Prostate gland (tissue), 2 donors: ENCODE data around the gene COL13A1. TPM values are rescaled to one million over a fixed set of nuclear protein-coding genes. Genes with fewer than 3 reads are reported as not detected.

Experiments used
- DNase-seq: peaks from one replicate; pipeline ENCODE4 v3.0.0-alpha.2; 2019; ENCODE audit warnings: low spot score
- H3K27ac ChIP-seq, 2 donors: fragments of 200-600 bp; sonication (generic); 2 replicates each; pipeline ENCODE4 v1.5.1; 2017 to 2019
- H3K27me3 ChIP-seq: fragments of 200-600 bp; sonication (generic); replicated peaks from 2 replicates; pipeline ENCODE4 v1.5.1; 2019; ENCODE audit not compliant: insufficient read depth
- H3K36me3 ChIP-seq, 2 donors: fragments of 200-600 bp; sonication (generic); 1 replicate in 1 of 2; 2 replicates in 1 of 2; pipeline versions ENCODE4 v1.5.1 to v1.8.1; 2017 to 2019
- H3K4me1 ChIP-seq: fragments of 200-600 bp; sonication (generic); replicated peaks from 2 replicates; pipeline ENCODE4 v1.5.1; 2019
- H3K4me3 ChIP-seq, 2 donors: fragments of 200-600 bp; sonication (generic); 2 replicates each; pipeline ENCODE4 v1.5.1; 2017 to 2019
- H3K9me3 ChIP-seq: fragments of 200-600 bp; sonication (generic); 2 replicates; pipeline ENCODE4 v1.5.1; 2017
- POLR2A ChIP-seq: fragments of 450-650 bp; IDR thresholded peaks from one replicate; pipeline ENCODE4 v1.6.1; 2016; ENCODE audit warnings: antibody characterized with exemption, mild to moderate bottlenecking
- POLR2AphosphoS5 ChIP-seq: sonication (generic); formaldehyde crosslinking; IDR thresholded peaks from one replicate; pipeline ENCODE4 v1.6.1; 2017; ENCODE audit warnings: antibody characterized with exemption
- WGBS: methylation state at CpG from one replicate; pipeline ENCODE4 v1.1.5; 2018; 5-methylcytosine and 5-hydroxymethylcytosine counted together
- intact Hi-C: fragments of 100-400 bp; cut with DNase I; formaldehyde crosslinking; loops from one replicate; pipeline ENCODE4 v1.14.2; 2022
- total RNA-seq, 2 donors: library from RNA; depleted of rRNA; stranded (reverse); fragments of >200 nt; gene quantifications; one replicate each; pipeline ENCODE4 v1.1.0, GENCODE V29; 2016
- TF ChIP-seq, protein P1 (sequence below), 4 experiments: fragments of 200-600 bp in 2 of 4; fragments of 450-650 bp in 2 of 4; sonication (generic) in 2 of 4; IDR thresholded peaks; 1 replicate in 3 of 4; 2 replicates in 1 of 4; pipeline ENCODE4 v1.5.1; 2016 to 2019; ENCODE audit warnings: antibody characterized with exemption in 4 of 4, mild to moderate bottlenecking in 2 of 4, moderate library complexity in 2 of 4

Gene COL13A1
- total RNA-seq, 2 donors from 2014 or later = 2.1 to 3.0 TPM

DNA sequence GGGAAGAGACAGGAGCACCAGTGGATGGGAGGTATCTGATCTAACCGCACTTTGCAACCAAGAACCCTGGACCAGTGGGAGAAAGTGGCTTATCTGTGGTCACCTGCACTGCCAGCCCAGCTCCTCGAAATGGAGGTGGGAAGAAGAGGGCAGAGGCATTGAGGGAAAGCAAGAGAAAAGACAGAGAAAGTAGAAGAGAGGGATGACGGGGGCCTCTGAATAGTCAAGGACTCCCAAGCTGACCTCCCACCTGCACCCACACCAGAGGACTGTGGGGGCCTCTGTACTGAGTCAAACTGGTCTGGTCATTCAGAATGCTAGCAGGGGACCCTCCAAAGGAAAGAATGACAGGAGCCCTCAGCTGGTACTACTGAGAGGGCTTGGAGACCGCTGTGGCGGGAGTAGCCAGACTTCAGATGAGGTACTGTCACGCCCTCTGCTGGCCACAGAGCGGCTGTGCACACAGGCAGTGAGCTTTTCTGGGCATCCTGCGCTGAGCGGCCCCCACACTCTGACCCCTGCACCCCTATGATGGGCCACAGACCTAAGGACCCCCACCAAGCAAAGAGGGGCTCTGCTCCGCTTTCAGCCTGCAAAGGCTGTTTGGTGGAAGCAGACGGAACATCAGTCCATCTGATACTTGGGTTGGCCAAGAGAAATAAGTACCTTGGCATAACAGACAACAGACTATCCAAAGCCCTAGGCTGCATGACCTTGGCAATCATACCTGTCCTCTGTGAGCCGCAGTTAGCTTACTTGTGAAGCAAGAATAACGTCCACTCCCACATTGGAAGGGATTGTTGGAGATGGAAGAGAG lies 112.9 kb downstream of the COL13A1 start:
- H3K4me1 ChIP-seq = peaks cover 32% of the 10 kb centered on the region
- no peak overlapping the region for H3K27ac ChIP-seq
- no peaks in the 10 kb centered on the region for H3K27me3 ChIP-seq
- DNase-seq = peak; percentile 75
- H3K9me3 ChIP-seq = no peaks in the 10 kb centered on the region
- 25% methylated on average over 13 of the region's 13 CpGs for WGBS
- H3K4me3 ChIP-seq = no peak overlapping the region
- no peaks in the 10 kb centered on the region for H3K36me3 ChIP-seq
- intact Hi-C loops = loop anchor here (2.0 to 5.0 kb wide), 4 partner anchors 14 to 270 kb away; partner anchors contain the start of gene COL13A1
- TF ChIP-seq, protein P1, sequence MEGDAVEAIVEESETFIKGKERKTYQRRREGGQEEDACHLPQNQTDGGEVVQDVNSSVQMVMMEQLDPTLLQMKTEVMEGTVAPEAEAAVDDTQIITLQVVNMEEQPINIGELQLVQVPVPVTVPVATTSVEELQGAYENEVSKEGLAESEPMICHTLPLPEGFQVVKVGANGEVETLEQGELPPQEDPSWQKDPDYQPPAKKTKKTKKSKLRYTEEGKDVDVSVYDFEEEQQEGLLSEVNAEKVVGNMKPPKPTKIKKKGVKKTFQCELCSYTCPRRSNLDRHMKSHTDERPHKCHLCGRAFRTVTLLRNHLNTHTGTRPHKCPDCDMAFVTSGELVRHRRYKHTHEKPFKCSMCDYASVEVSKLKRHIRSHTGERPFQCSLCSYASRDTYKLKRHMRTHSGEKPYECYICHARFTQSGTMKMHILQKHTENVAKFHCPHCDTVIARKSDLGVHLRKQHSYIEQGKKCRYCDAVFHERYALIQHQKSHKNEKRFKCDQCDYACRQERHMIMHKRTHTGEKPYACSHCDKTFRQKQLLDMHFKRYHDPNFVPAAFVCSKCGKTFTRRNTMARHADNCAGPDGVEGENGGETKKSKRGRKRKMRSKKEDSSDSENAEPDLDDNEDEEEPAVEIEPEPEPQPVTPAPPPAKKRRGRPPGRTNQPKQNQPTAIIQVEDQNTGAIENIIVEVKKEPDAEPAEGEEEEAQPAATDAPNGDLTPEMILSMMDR (IDR thresholded peaks at IDR 0.05) = peak; percentile 95 to 96 (median 96)
- no peak for TF ChIP-seq POLR2AphosphoS5

DNA sequence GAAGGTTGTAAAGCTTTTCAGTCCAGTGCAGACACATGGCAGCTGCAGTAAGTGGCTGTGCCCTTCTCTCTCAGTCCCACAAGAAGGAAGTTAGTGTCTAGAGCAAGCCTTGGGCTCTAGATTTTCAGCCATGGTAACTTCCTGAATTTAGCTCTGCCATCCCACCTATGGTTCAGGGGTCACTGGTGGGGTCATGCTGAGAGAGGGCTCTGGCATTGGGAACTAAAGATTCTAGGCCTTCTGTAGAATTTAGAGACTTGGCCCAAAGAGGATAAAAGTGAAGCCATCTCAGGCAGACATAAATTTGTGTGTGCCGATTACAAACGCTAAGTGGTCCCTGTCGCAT lies 113.5 kb downstream of the COL13A1 start:
- intact Hi-C loops = loop anchor here (2.0 kb wide), 2 partner anchors 14 to 270 kb away; no protein-coding TSS in a partner anchor
- Histone ChIP-seq H3K4me1 (peaks cover 31% of the 10 kb centered on the region), H3K4me3 (no peak overlapping the region), H3K27ac (no peak overlapping the region), H3K36me3 (no peaks in the 10 kb centered on the region), H3K9me3 (no peaks in the 10 kb centered on the region), H3K27me3 (no peaks in the 10 kb centered on the region)
- TF ChIP-seq POLR2AphosphoS5 (no peak), POLR2A (no peak)
- TF ChIP-seq, protein P1 (IDR thresholded peaks at IDR 0.05) = no peak
- 95% methylated on average over 3 of the region's 3 CpGs for WGBS
- no peak for DNase-seq

DNA sequence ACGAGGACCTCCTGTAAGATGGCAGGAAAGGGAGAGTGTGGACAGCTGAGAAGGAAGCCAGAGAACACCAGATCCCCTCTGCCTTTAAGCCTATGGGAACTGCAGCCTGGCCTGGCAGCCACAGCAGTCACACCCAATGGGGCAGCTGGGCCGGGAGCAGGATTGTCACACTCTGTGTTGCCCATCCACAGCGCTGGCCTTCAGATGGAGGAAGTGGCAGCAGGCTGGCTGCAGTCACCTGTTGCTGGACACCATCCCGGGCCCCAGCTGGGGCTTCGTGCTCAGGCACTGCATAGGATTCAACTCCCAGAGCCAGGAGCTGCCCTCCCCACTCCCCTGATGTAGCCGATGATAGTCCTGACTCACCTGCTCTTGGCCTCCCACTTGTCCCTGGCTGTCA lies 114.4 kb downstream of the COL13A1 start:
- Histone ChIP-seq H3K9me3 (no peaks in the 10 kb centered on the region), H3K36me3 (no peaks in the 10 kb centered on the region), H3K4me1 (peaks cover 22% of the 10 kb centered on the region), H3K27ac (no peak overlapping the region), H3K27me3 (no peaks in the 10 kb centered on the region), H3K4me3 (no peak overlapping the region)
- WGBS = 61% methylated on average over 5 of the region's 6 CpGs
- intact Hi-C loops = no loop called here
- TF ChIP-seq, protein P1 (IDR thresholded peaks at IDR 0.05) = no peak
- TF ChIP-seq POLR2A = no peak
- no peak for TF ChIP-seq POLR2AphosphoS5
- no peak for DNase-seq

DNA sequence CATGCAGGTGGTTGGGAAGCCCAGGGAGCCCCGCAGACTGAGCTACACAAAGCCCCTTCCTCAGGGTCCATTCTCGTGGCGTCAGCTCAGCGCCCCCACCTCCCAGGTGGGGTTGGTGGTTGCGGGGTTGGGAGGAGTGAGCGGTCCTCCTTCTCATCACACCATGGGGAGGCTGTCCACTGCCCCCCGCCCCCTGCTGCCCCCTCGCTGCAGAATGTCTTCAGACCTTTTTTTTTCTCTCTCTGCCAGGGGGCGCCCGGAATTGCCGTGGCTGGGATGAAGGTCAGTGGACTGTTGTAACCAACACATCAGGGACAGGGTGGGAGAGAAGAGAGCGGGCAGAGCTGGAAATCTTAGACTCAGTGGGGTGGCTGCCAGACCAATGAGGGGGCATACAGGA lies 116.3 kb downstream of the COL13A1 start:
- WGBS = 66% methylated on average over 12 of the region's 12 CpGs
- Histone ChIP-seq H3K4me3 (no peak overlapping the region), H3K36me3 (no peaks in the 10 kb centered on the region), H3K9me3 (no peaks in the 10 kb centered on the region), H3K27me3 (no peaks in the 10 kb centered on the region), H3K4me1 (peaks cover 2% of the 10 kb centered on the region), H3K27ac (no peak overlapping the region)
- TF ChIP-seq POLR2AphosphoS5 (no peak), POLR2A (no peak)
- TF ChIP-seq, protein P1 (IDR thresholded peaks at IDR 0.05) = no peak
- intact Hi-C loops = no loop called here
- DNase-seq = no peak

DNA sequence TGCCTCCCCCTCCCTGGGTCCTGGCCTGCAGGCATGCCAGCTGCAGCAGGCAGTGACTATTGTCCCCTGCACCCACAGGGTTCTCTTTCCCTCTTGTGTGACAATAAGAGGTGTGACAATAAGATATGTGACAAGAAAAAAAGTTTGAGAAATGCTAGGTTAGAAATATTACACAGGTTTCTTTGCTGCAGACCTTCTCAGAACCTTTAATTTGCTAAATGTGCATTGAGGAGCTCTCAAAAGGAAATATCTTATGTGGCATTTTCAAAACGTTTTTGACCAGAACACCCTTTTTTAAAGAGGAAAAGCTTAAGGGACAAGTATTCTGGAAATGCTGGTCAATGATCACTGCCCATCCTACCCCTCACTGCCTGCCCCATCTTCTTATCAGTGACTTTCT lies 117.5 kb downstream of the COL13A1 start:
- no peaks in the 10 kb centered on the region for H3K9me3 ChIP-seq
- no peaks in the 10 kb centered on the region for H3K27me3 ChIP-seq
- TF ChIP-seq POLR2AphosphoS5 (no peak), POLR2A (no peak)
- TF ChIP-seq, protein P1 (IDR thresholded peaks at IDR 0.05) = no peak
- no peaks in the 10 kb centered on the region for H3K4me1 ChIP-seq
- 23% methylated on average over 1 of the region's 1 CpG for WGBS
- DNase-seq = no peak
- H3K27ac ChIP-seq = no peak overlapping the region
- no peak overlapping the region for H3K4me3 ChIP-seq
- intact Hi-C loops = no loop called here
- H3K36me3 ChIP-seq = no peaks in the 10 kb centered on the region
